ENCODE measurements around the gene AOPEP. TPM values are rescaled to one million over a fixed set of nuclear protein-coding genes. Genes with fewer than 3 reads are reported as not detected.

Gene AOPEP
- total and polyA plus RNA-seq, 2 donors (not counting 1 experiment from before 2014, with no cell fraction given): 66.1 to 94.1 TPM

GRCh38 chr9:95027914-95028852 is 301.7 kb downstream of the AOPEP start:
- no peaks in the 10 kb centered on the region for H3K36me3 ChIP-seq (ENCODE audit: control insufficient read depth, insufficient read depth, low read length)
- H4K20me1 ChIP-seq (ENCODE audit: control insufficient read depth, extremely low read depth, insufficient read depth, low read length): no peaks in the 10 kb centered on the region

GRCh38 chr9:95028853-95029219 is 302.3 kb downstream of the AOPEP start:
- no peak overlapping the region for H3K9ac ChIP-seq (ENCODE audit: insufficient read depth, low read length)
- no peak for DNase-seq (ENCODE audit: low read depth in 2 of 2)
- H3K36me3 ChIP-seq (ENCODE audit: control insufficient read depth, insufficient read depth, low read length): no peaks in the 10 kb centered on the region
- H3K79me2 ChIP-seq (ENCODE audit: control insufficient read depth, insufficient read depth, low read length): peaks cover 88% of the 10 kb centered on the region
- no peak overlapping the region for H3K27ac ChIP-seq (ENCODE audit: insufficient read depth, low read length)
- H3K4me1 ChIP-seq (ENCODE audit: control insufficient read depth, extremely low read depth, insufficient read depth, low read length): peaks cover 24% of the 10 kb centered on the region
- no peak overlapping the region for H2AFZ ChIP-seq (ENCODE audit: low read length)
- H3K4me3 ChIP-seq (replicated peaks in 1 of 4; ENCODE audit: control extremely low read depth in 1 of 4, insufficient read depth in 1 of 4, low read depth in 3 of 4, low read length in 4 of 4): no peak overlapping the region
- TF ChIP-seq EZH2 (IDR thresholded peaks at IDR 0.05; ENCODE audit: low read length, missing control alignments): no peak
- TF ChIP-seq, protein P1, sequence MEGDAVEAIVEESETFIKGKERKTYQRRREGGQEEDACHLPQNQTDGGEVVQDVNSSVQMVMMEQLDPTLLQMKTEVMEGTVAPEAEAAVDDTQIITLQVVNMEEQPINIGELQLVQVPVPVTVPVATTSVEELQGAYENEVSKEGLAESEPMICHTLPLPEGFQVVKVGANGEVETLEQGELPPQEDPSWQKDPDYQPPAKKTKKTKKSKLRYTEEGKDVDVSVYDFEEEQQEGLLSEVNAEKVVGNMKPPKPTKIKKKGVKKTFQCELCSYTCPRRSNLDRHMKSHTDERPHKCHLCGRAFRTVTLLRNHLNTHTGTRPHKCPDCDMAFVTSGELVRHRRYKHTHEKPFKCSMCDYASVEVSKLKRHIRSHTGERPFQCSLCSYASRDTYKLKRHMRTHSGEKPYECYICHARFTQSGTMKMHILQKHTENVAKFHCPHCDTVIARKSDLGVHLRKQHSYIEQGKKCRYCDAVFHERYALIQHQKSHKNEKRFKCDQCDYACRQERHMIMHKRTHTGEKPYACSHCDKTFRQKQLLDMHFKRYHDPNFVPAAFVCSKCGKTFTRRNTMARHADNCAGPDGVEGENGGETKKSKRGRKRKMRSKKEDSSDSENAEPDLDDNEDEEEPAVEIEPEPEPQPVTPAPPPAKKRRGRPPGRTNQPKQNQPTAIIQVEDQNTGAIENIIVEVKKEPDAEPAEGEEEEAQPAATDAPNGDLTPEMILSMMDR (conservative IDR thresholded peaks at IDR 0.05 in 1 of 2, IDR thresholded peaks at IDR 0.05 in 1 of 2; ENCODE audit: low read depth in 1 of 2, low read length in 2 of 2): no peak
- no peak overlapping the region for H3K4me2 ChIP-seq (ENCODE audit: extremely low read depth, insufficient read depth, low read length)
- H3K9me3 ChIP-seq (ENCODE audit: control insufficient read depth, insufficient read depth, low read depth, low read length): no peaks in the 10 kb centered on the region
- no peaks in the 10 kb centered on the region for H4K20me1 ChIP-seq (ENCODE audit: control insufficient read depth, extremely low read depth, insufficient read depth, low read length)
- no peaks in the 10 kb centered on the region for H3K27me3 ChIP-seq (ENCODE audit: control insufficient read depth, insufficient read depth, low read length)

More at GRCh38 chr9:95027914-95028852, 301.7 kb downstream of the AOPEP start:
- Histone ChIP-seq H3K9me3 (ENCODE audit: control insufficient read depth, insufficient read depth, low read depth, low read length) (no peaks in the 10 kb centered on the region), H3K4me1 (ENCODE audit: control insufficient read depth, extremely low read depth, insufficient read depth, low read length) (peaks cover 30% of the 10 kb centered on the region), H3K9ac (ENCODE audit: insufficient read depth, low read length) (no peak overlapping the region), H3K27ac (ENCODE audit: insufficient read depth, low read length) (no peak overlapping the region), H2AFZ (ENCODE audit: low read length) (no peak overlapping the region), H3K79me2 (ENCODE audit: control insufficient read depth, insufficient read depth, low read length) (peaks cover 88% of the 10 kb centered on the region), H3K4me2 (ENCODE audit: extremely low read depth, insufficient read depth, low read length) (no peak overlapping the region), H3K4me3 (replicated peaks in 1 of 4; ENCODE audit: control extremely low read depth in 1 of 4, insufficient read depth in 1 of 4, low read depth in 3 of 4, low read length in 4 of 4) (no peak overlapping the region), H3K27me3 (ENCODE audit: control insufficient read depth, insufficient read depth, low read length) (no peaks in the 10 kb centered on the region)
- DNase-seq (ENCODE audit: low read depth in 2 of 2): peak in 1 of 2 donors; percentile 57
- no peak for TF ChIP-seq EZH2 (IDR thresholded peaks at IDR 0.05; ENCODE audit: low read length, missing control alignments)
- TF ChIP-seq, protein P1 (conservative IDR thresholded peaks at IDR 0.05 in 1 of 2, IDR thresholded peaks at IDR 0.05 in 1 of 2; ENCODE audit: low read depth in 1 of 2, low read length in 2 of 2): no peak

DNA sequence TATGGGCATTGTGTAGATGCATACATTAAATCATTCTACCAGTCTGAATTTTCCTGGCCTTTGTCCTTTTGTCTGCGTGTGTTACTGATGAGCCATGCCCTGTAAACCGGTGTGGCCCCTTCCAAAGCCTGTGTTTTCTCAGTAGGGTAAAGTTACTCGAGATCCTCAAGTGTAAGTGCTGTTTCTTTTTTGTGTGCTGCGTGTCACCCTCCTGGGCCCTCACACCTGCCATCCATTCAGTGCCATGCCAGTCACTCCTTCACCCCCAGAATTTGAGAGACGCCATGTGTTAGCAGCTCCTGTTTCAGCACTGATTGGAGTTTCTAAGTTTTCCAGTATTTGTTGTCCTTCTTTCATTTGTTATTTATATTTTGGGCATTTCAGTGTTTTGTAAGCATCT is 302.8 kb downstream of the AOPEP start:
- Histone ChIP-seq H3K4me2 (ENCODE audit: extremely low read depth, insufficient read depth, low read length) (no peak overlapping the region), H4K20me1 (ENCODE audit: control insufficient read depth, extremely low read depth, insufficient read depth, low read length) (no peaks in the 10 kb centered on the region), H3K4me1 (ENCODE audit: control insufficient read depth, extremely low read depth, insufficient read depth, low read length) (peaks cover 19% of the 10 kb centered on the region), H3K79me2 (ENCODE audit: control insufficient read depth, insufficient read depth, low read length) (peaks cover 88% of the 10 kb centered on the region), H3K4me3 (replicated peaks in 1 of 4; ENCODE audit: control extremely low read depth in 1 of 4, insufficient read depth in 1 of 4, low read depth in 3 of 4, low read length in 4 of 4) (no peak overlapping the region), H3K36me3 (ENCODE audit: control insufficient read depth, insufficient read depth, low read length) (no peaks in the 10 kb centered on the region), H3K9me3 (ENCODE audit: control insufficient read depth, insufficient read depth, low read depth, low read length) (no peaks in the 10 kb centered on the region), H2AFZ (ENCODE audit: low read length) (no peak overlapping the region), H3K27ac (ENCODE audit: insufficient read depth, low read length) (no peak overlapping the region), H3K27me3 (ENCODE audit: control insufficient read depth, insufficient read depth, low read length) (no peaks in the 10 kb centered on the region), H3K9ac (ENCODE audit: insufficient read depth, low read length) (no peak overlapping the region)
- DNase-seq (ENCODE audit: low read depth in 2 of 2): no peak
- TF ChIP-seq, protein P1 (conservative IDR thresholded peaks at IDR 0.05 in 1 of 2, IDR thresholded peaks at IDR 0.05 in 1 of 2; ENCODE audit: low read depth in 1 of 2, low read length in 2 of 2): no peak
- TF ChIP-seq EZH2 (IDR thresholded peaks at IDR 0.05; ENCODE audit: low read length, missing control alignments): no peak
